HG03103 (cell line): ENCODE data around the gene UBXN11.
"Not testable (repeated sequence)": the region's sequence is repeated elsewhere in the genome, so short reads cannot be mapped to it uniquely, and the experiment has no call there.

ENCODE experiments used
- ATAC-seq: cut with Tn5 transposase; IDR thresholded peaks from one replicate; pipeline ENCODE4 v1.9.1; 2021; ENCODE audit warnings: low read depth; ENCODE audit not compliant: unreplicated experiment

UBXN11 gene

GRCh38 chr1:26307966-26308899 is 1.8 kb upstream of the UBXN11 start:
- ATAC-seq: not testable (repeated sequence)

- no peak for ATAC-seq
Observed at GRCh38 chr1:26307363-26307781, 936 bp upstream of the UBXN11 start.

GRCh38 chr1:26305667-26306289 is 658 bp downstream of the UBXN11 start:
- ATAC-seq: no peak

- ATAC-seq: no peak
Observed at GRCh38 chr1:26302733-26303405, 3.6 kb downstream of the UBXN11 start.

GRCh38 chr1:26300578-26301275 is 5.7 kb downstream of the UBXN11 start:
- no peak for ATAC-seq

- ATAC-seq: no peak
Observed at GRCh38 chr1:26297791-26298124, 8.7 kb downstream of the UBXN11 start.

GRCh38 chr1:26297057-26297790 is 9.2 kb downstream of the UBXN11 start:
- ATAC-seq: no peak

GRCh38 chr1:26296340-26297056 is 9.9 kb downstream of the UBXN11 start:
- no peak for ATAC-seq

GRCh38 chr1:26295194-26296138 is 11.0 kb downstream of the UBXN11 start:
- ATAC-seq: no peak

GRCh38 chr1:26293911-26294463 is 12.4 kb downstream of the UBXN11 start:
- no peak for ATAC-seq

- ATAC-seq: not testable (repeated sequence)
Observed at GRCh38 chr1:26292735-26293134, 13.7 kb downstream of the UBXN11 start.

GRCh38 chr1:26291939-26292338 is 14.5 kb downstream of the UBXN11 start:
- no peak for ATAC-seq

- ATAC-seq: no peak
Observed at GRCh38 chr1:26291433-26291832, 15.0 kb downstream of the UBXN11 start.

- ATAC-seq: no peak
Observed at GRCh38 chr1:26290882-26291261, 15.6 kb downstream of the UBXN11 start.

- ATAC-seq: no peak
Observed at GRCh38 chr1:26290122-26290881, 16.1 kb downstream of the UBXN11 start.

- no peak for ATAC-seq
Observed at GRCh38 chr1:26289158-26290059, 17.0 kb downstream of the UBXN11 start.
